GM19099 (cell line): Measurements from ENCODE around the gene DSCAML1.

ENCODE experiments used
- POLR2A ChIP-seq: IDR thresholded peaks from 3 replicates; pipeline ENCODE4 v1.6.1; 2011; ENCODE audit warnings: low read depth; ENCODE audit not compliant: insufficient read length; ENCODE audit errors: extremely low read depth

Gene DSCAML1, protein sequence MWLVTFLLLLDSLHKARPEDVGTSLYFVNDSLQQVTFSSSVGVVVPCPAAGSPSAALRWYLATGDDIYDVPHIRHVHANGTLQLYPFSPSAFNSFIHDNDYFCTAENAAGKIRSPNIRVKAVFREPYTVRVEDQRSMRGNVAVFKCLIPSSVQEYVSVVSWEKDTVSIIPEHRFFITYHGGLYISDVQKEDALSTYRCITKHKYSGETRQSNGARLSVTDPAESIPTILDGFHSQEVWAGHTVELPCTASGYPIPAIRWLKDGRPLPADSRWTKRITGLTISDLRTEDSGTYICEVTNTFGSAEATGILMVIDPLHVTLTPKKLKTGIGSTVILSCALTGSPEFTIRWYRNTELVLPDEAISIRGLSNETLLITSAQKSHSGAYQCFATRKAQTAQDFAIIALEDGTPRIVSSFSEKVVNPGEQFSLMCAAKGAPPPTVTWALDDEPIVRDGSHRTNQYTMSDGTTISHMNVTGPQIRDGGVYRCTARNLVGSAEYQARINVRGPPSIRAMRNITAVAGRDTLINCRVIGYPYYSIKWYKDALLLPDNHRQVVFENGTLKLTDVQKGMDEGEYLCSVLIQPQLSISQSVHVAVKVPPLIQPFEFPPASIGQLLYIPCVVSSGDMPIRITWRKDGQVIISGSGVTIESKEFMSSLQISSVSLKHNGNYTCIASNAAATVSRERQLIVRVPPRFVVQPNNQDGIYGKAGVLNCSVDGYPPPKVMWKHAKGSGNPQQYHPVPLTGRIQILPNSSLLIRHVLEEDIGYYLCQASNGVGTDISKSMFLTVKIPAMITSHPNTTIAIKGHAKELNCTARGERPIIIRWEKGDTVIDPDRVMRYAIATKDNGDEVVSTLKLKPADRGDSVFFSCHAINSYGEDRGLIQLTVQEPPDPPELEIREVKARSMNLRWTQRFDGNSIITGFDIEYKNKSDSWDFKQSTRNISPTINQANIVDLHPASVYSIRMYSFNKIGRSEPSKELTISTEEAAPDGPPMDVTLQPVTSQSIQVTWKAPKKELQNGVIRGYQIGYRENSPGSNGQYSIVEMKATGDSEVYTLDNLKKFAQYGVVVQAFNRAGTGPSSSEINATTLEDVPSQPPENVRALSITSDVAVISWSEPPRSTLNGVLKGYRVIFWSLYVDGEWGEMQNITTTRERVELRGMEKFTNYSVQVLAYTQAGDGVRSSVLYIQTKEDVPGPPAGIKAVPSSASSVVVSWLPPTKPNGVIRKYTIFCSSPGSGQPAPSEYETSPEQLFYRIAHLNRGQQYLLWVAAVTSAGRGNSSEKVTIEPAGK (N-terminal part only)

DNA sequence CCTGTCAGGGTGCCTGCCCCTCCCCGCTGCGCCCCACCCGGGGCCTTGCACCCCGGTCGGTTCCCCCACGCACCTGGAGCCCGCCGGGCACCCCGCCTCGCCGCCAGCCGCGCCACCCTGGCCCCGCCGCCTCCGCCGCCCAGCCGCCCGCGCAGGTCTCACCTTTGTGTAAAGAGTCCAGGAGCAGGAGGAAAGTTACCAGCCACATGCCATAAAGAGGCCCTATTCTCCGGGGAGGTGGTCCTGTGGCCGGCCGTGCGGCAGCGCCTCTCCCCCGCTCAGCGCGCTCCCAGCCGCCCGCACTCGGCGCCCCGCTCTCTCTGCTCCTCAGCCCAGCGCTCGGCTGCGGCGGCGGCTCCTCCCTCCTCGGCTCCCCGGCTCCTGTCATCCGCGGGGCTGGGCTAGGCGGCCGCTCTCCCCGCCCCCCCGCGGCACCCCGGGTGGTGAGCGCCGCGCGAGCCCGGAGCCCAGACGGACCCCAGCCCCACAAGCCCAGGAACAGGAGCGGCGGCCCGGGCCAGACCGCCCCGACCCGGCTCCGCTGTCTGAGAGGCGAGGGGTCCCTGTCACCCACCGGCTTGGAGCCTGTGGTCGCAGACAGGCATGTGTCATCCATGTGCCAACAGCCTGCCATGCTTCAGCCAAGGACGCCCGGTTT is at the start of gene DSCAML1:
Gene DSCAML1 (minus strand): TSS at position 345 of the 658 bp plus-strand sequence. CDS start 137 bp downstream, at position 208.
- TF ChIP-seq POLR2A, result no peak

DNA sequence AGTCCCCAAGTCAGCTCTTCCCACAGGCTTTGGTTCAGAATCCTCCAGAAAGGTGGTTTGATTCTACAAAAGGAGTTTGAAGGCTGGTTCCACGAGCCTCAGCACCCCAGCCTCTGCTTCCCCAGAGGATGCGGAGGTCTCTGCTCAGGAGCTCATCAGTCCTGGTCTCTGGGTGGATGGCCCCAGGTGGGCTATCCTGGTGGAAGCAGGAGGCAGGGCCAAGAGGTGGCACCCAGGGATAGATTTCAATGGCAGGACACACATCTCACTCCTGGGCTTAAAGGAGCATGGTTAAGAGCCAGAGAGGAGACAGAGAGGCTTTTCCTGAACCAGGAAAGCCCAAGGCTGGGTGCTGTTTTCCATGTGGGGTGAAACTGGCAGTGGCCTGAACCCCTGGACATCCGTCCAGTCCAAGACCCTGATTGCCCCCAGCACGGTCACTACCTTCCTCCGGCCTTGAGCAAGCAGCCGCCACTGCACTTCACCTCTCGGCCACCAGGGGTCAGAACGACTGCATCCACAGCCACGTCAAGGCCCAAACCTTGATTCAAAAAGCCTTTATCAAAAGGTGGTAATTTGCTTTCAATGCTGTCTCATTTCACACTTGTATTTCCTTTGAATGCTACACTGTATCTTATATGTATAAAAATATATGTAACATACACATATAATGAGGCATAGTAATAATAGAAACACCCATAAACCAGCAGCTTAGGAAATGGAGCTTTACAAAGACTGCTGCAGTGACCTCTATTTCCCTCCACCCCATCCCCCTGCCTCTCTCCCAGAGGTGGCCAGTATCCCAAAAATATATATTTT is 46.9 kb upstream of the DSCAML1 start:
- TF ChIP-seq POLR2A, result no peak

DNA sequence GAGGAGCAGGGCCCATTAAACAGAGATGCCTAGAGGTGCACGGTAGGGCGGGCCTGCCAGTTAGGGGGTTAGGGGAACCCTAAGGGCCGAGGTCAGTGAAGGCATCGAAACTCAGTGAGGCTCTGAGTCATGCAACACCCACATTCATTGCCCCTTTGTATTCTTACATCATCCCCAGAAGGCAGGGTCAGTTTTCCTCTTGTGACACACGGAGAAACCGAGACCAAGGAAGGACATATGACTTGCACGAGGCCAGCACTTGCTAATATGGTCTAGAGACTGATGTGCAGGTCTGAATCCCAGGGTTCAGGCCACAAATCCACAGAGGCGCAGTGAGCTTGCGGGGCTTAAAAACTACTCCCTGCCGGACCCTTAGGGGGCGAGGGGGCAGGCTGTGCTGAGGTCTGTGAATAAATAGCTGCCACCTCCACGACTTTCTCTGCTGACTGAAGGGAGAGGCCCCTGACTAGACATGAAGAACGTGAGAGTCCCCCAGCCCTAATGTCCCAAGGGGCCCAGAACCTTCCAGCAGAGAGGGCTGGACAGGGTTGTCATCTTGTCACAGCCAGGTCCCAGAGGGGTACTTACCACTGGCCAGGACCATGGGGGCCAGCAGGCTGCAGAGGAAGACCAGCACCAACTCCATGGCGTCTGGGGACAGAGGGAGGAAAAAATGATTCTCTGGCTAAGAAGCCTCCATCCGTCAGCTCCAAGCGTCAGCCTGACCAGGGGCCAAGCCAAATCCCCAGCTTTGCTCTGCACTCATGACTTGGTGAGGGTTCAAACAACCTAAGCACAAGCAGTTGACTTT is 45.3 kb upstream of the DSCAML1 start:
- no peak for TF ChIP-seq POLR2A

DNA sequence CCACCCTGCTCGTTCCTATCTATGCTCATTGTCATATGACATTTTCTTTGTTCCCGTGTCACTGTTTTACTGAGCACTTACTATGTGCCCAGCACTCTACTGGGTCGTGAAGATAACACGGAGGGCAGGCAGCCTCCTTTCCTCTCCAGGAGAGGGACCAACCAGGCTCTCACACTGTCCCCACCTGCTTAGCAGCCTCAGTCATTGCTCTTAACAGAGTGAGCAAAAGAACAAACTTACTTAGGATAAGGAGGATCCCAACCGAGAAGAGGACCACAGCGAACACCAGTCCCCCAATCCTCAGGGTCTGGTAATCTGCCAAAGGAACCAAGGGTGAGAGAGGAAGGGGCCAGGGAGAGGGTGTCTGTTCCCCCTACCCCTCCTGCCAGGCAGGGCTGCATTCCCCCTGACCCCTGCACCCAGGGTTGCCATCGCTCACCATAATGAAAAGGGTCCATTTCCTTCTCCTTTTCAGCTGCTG is 44.6 kb upstream of the DSCAML1 start:
- TF ChIP-seq POLR2A, result no peak

DNA sequence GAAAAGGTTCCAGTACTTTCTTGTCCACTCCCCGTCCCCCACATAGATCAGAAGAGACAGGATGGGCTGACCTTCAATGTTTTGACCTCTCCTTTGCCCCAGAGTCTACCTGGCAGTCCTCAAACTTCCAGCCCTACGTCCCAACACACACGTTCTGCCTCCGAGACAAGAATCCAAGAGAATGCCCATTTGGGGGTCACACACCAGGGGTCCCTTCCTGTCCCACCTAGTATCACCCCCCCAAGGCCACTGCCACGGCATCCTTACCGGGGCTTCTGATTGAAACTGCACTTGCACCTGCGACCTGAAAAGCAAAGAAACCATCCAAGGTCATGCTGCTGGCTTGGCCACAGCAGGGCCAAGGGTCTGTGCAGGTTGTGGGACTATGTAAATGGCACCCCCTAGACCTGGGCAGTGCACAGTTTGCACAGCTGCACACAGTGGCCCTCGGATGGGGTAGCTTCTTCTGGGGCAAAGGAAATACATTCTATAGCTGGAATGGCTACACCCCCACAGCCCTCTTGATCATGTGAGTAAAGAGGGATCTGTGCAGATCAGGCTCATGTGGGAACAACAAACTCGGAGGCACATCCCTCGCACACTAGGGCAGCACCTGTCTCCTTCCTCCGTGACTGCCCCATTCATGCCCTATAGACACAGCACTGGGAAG is 44.0 kb upstream of the DSCAML1 start:
- TF ChIP-seq POLR2A, result no peak

DNA sequence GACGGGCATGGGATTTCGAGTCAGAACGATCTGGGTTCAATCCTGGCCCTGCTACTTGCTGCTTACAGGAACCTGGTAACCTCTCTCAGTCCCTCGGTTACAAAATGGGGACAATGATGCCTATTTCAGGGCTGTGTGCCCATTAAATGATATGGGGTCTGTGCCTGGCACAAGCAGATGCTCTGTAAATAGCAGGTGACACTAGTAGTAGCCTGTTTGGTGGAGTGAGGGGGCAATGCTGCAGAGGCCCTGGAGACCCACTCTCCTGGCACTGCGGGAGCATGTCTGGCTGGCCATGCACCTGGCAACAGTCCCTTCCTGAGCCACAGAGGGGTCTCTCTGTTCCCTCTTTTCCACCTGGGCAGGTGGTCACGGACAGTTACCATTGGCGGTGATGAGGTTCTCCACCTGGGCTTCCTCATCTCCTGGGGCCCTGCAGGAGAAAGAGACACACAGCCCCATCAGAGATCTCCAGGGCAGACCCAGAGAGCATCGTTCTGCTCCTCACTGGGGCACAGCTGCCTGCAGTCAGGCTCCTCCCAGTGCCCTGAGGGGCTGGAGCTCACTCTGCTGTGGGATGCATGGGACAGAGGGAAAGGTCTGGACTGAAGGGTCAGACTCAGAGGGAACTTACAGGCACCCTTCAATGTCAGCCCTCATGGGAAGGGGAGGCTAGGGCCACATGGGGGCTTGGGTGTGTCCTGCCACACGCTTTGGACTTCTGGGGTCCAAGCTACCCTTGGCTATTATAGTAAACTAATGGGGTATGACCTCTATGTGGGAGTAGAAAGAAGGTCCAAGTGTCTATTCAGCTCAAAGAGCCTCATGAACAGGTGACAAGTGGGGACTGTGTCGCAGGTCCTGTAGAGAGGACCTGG is 43.2 kb upstream of the DSCAML1 start:
- TF ChIP-seq POLR2A, result no peak

DNA sequence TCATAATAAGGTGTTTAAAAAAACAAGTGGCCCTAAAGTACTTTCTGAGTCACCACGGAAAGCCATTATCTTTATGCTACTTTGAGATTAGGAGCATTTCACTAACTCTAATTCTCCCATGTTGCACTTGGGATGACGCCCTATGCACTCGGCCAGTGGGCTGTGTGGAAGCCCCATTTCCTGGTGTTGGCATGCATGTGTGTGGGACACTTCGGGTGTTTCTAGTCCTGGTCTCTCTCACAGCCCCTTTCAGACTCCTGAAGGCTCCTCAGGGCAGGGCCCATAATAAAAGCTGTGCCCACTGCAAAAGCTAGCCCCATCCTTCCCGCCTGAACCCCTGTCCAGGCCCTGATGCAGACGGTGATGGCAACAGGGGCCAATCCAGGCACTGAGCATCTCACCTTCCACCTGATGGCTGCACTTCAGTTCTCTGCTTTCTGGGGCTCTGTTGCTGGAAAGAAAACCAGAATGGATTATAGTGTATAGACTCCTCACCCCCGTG is 42.4 kb upstream of the DSCAML1 start:
- no peak for TF ChIP-seq POLR2A

DNA sequence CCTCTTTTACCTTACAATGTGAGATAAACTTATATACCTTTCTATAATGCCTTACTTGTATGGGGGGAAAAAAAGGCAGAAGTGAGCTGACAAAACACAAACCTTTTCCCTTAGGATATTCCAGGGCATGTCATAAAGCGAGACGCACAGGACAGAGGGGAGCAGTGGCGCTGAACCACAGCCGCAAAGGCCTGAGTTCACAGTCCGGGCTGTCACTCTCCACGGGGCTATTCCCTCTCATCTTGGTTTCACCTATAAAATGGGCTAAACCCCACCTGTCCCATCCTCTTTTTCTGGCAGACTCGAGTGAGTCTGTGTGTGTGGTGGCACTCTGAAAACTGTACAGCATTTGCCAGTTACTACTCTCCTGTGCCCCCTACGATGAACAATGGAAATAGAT is 41.9 kb upstream of the DSCAML1 start:
- no peak for TF ChIP-seq POLR2A

DNA sequence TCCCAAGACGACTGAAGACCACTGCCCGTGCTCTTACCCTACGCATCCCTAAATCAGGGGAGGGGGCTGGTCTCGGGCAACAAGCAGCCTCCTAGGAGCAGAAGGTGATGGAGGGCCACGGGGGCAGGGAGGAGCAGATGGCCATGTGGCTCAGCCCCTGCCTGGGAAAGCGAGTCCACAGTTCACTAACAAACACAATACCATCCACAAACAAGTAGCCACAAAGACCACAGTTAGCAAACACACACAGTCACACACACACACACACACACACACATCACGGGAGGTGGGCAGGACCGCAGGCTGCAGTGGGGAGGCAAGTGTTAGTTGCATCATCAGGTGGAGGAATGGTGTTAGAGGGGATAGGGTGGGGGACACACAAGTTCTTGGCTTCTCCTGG is 40.8 kb upstream of the DSCAML1 start:
- TF ChIP-seq POLR2A, result no peak

DNA sequence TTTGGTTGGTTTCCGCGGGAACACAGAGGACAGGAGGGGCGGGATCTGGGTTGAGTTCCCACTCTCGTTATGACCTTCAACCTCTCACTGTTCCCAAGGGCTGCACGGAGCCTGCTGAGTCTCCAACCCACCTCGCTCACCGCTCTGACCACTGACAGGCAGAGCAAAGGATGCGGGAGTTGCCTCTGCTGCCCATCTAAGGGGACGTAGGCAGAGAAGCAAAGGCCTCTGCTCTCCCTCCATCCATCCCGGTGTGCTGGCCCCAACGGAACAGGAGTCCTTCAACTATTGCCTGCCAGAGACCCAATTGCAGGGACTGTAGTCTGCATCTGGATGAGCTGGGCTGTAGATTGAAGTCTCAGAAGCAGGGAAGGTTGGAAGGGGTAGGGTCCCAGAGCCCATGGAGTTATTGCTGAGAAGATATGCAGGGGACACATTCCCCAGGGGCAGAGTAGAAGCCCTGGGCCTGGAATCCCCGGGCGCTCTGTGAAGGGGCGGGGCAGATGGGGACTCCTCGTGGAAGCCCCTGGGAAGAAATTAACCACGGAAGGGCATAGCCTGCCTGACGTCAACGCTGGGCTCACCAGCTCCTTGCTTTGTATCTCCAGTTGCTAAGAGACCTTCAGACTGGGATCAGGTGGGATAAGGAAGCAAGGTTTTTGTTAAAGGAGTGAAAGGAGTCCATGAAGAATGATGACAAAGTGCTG is 40.2 kb upstream of the DSCAML1 start:
- TF ChIP-seq POLR2A, result no peak
